Progenitor cell of endocrine pancreas (in vitro differentiated cells): ENCODE measurements around the gene ZNF76. TPM values are rescaled to one million over a fixed set of nuclear protein-coding genes. Genes with fewer than 3 reads are reported as not detected.
A peak's percentile ranks its signal among the peaks of the same experiment; 100 is the strongest.

Experiments used
- DNase-seq: peaks from one replicate; pipeline ENCODE4 v3.0.0; 2021; ENCODE audit warnings: low spot score; ENCODE audit not compliant: unreplicated experiment
- H3K27ac Mint-ChIP-seq: 2 replicates; pipeline ENCODE4 v1.8.0; 2021; ENCODE audit warnings: mild to moderate bottlenecking, moderate library complexity, mixed read lengths
- H3K27me3 Mint-ChIP-seq: 2 replicates; pipeline ENCODE4 v1.8.0; 2021; ENCODE audit warnings: mixed read lengths
- H3K36me3 Mint-ChIP-seq: 2 replicates; pipeline ENCODE4 v1.8.0; 2022; ENCODE audit warnings: mixed read lengths; ENCODE audit not compliant: insufficient read depth
- H3K4me1 Mint-ChIP-seq: 2 replicates; pipeline ENCODE4 v1.8.0; 2021; ENCODE audit warnings: low read depth, mixed read lengths
- H3K4me3 Mint-ChIP-seq: 2 replicates; pipeline ENCODE4 v1.8.0; 2021; ENCODE audit warnings: low read depth, mild to moderate bottlenecking, moderate library complexity, mixed read lengths
- H3K9me3 Mint-ChIP-seq: 2 replicates; pipeline ENCODE4 v1.8.0; 2021; ENCODE audit warnings: low read depth, mixed read lengths
- total RNA-seq: library from RNA; stranded (reverse); gene quantifications from 2 replicates; pipeline ENCODE4 v1.2.1, GENCODE V29; 2021
- TF ChIP-seq, protein P1 (sequence below): fragments of 200-600 bp; sonication (generic); IDR thresholded peaks from one replicate; pipeline ENCODE4 v1.5.0; 2021; ENCODE audit warnings: antibody characterized with exemption, mild to moderate bottlenecking; ENCODE audit not compliant: unreplicated experiment

The ZNF76 gene
- total RNA-seq, 1 donor from 2014 or later = 61.2 TPM

DNA sequence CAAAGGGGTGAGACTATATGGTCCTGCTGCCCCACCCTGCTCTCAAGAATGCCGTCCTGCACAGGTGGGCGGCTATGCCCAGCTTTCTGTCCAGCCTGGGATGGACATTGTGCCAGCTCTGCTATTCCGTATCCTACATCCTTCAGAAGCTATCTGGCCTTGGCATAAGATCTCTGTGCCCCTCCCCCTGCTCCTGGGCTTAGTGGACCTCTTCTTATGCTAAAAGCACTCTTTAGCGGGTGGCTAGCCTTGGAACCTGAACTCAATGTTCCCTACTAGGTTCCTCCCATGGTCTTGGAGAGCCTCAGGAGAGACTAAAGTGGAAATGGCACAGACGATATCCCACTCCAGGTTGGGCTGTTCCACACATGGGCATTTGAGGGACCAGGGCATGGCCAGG is 23.3 kb upstream of the ZNF76 start:
- no peaks in the 10 kb centered on the region for H3K27me3 Mint-ChIP-seq
- no peak overlapping the region for H3K27ac Mint-ChIP-seq
- DNase-seq = no peak
- peaks cover 14% of the 10 kb centered on the region for H3K4me1 Mint-ChIP-seq
- TF ChIP-seq, protein P1, sequence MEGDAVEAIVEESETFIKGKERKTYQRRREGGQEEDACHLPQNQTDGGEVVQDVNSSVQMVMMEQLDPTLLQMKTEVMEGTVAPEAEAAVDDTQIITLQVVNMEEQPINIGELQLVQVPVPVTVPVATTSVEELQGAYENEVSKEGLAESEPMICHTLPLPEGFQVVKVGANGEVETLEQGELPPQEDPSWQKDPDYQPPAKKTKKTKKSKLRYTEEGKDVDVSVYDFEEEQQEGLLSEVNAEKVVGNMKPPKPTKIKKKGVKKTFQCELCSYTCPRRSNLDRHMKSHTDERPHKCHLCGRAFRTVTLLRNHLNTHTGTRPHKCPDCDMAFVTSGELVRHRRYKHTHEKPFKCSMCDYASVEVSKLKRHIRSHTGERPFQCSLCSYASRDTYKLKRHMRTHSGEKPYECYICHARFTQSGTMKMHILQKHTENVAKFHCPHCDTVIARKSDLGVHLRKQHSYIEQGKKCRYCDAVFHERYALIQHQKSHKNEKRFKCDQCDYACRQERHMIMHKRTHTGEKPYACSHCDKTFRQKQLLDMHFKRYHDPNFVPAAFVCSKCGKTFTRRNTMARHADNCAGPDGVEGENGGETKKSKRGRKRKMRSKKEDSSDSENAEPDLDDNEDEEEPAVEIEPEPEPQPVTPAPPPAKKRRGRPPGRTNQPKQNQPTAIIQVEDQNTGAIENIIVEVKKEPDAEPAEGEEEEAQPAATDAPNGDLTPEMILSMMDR = no peak
- H3K4me3 Mint-ChIP-seq = no peak overlapping the region
- H3K36me3 Mint-ChIP-seq = peaks cover 38% of the 10 kb centered on the region
- no peaks in the 10 kb centered on the region for H3K9me3 Mint-ChIP-seq

DNA sequence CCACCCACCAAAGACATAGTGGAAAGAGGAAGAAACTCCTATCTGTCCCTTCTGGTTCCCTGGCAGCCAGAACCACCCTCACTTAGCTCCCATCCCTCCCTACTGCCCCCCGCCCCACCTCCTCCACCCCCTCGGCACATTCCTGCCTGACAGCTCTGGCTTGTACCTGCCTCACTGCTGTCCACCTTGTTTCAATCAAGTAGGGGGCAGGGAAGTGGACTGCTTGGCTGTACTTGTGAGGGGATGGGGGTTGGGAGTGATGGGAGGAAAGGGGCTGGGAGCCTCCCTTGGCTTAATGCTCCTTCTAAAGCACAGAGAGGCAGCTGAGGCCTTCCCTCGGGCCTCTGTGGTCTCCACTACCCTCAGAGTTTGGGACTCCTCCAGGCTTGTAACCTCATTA is 22.1 kb upstream of the ZNF76 start:
- H3K27me3 Mint-ChIP-seq = no peaks in the 10 kb centered on the region
- TF ChIP-seq, protein P1 = no peak
- DNase-seq = no peak
- H3K4me1 Mint-ChIP-seq = peaks cover 14% of the 10 kb centered on the region
- peaks cover 33% of the 10 kb centered on the region for H3K36me3 Mint-ChIP-seq
- no peak overlapping the region for H3K4me3 Mint-ChIP-seq
- H3K9me3 Mint-ChIP-seq = no peaks in the 10 kb centered on the region
- H3K27ac Mint-ChIP-seq = peak overlapping the region; percentile 54

DNA sequence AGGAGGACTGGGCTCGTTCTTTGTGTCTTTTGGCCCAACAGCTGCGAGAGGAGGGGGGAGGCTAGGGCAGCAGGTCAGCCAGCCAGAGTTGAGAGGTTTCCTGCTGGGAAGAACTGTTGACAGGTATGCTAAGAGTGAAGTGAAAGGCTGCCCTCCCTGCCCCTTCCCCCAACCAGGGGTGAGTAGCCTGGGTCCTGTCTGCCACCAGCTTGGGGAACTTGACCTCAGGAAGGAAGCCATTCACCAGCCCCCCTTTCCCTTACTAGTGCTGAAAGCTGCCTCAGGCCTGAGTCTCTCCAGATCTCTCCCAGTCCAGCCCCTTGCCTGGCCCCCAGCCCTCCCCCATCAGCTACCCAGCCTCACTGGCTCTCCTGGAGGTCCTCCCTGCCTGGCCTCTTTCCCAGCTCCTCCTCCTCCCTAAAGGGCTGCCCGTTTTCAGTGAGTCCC is 20.7 kb upstream of the ZNF76 start:
- no peak for DNase-seq
- H3K9me3 Mint-ChIP-seq = no peaks in the 10 kb centered on the region
- H3K4me1 Mint-ChIP-seq = peaks cover 14% of the 10 kb centered on the region
- TF ChIP-seq, protein P1 = no peak
- no peaks in the 10 kb centered on the region for H3K27me3 Mint-ChIP-seq
- no peak overlapping the region for H3K27ac Mint-ChIP-seq
- H3K36me3 Mint-ChIP-seq = peaks cover 25% of the 10 kb centered on the region
- no peak overlapping the region for H3K4me3 Mint-ChIP-seq

DNA sequence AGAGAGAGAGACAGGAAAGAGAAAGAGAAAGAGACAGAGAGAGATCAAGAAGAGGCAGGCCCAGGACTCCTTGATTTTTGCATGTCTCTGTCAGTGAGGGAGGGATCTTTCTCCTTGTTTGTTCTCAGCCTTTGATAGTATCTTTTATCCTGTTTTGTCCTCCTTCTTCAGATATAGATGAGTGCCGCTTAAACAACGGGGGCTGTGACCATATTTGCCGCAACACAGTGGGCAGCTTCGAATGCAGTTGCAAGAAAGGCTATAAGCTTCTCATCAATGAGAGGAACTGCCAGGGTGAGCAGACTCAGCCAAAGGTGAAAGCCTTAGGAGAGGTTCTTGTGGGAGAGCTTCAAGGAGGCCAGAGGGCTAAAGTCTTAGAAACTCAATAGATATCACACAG is 20.0 kb upstream of the ZNF76 start:
- Mint-ChIP-seq H3K9me3 (no peaks in the 10 kb centered on the region), H3K4me3 (no peak overlapping the region), H3K27ac (no peak overlapping the region), H3K36me3 (peaks cover 23% of the 10 kb centered on the region), H3K27me3 (no peaks in the 10 kb centered on the region), H3K4me1 (peaks cover 14% of the 10 kb centered on the region)
- DNase-seq = no peak
- TF ChIP-seq, protein P1 = no peak

DNA sequence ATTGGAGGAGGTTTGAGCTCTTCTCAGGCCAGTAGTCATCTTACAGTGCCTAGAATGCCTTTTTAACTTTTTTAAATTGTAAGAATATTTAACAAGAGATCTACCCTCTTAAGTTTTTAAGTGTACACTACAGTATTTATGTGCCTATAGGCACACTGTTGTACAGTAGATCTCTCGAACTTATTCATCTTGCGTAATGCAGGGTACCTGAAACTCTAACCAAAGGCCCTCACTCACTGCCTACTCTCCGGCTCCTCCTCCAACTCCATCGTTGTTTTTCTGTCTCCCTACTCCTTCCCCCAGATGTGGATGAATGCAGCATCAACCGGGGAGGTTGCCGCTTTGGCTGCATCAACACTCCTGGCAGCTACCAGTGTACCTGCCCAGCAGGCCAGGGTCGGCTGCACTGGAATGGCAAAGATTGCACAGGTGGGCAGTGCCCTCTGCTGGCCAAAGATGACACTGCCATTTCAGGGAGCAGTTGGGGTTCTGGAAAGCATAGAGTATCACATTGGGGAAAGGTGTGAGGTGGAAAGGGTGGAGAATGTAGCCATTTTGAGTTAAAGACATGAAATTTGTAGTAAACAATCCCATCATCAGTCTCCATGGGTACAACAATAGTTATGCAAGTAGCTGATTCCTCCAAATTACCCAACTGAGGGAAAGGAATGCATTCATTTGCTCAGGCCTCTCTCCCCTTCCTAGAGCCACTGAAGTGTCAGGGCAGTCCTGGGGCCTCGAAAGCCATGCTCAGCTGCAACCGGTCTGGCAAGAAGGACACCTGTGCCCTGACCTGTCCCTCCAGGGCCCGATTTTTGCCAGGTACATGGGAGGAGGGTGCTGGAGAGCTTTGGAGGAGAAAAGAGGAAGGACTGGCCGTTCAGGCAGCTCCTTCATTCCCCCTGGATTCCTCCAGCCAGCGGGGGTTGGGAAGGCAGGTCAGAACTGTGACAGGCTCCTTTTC is 18.4 kb upstream of the ZNF76 start:
- no peaks in the 10 kb centered on the region for H3K27me3 Mint-ChIP-seq
- peaks cover 14% of the 10 kb centered on the region for H3K4me1 Mint-ChIP-seq
- H3K36me3 Mint-ChIP-seq = peaks cover 22% of the 10 kb centered on the region
- DNase-seq = peak; percentile 82
- no peak overlapping the region for H3K4me3 Mint-ChIP-seq
- TF ChIP-seq, protein P1 = peak; percentile 98
- H3K9me3 Mint-ChIP-seq = no peaks in the 10 kb centered on the region
- no peak overlapping the region for H3K27ac Mint-ChIP-seq
